HG03196 (cell line): ENCODE measurements around the gene AHCYL1.

Source experiments
- ATAC-seq: cut with Tn5 transposase; IDR thresholded peaks from one replicate; pipeline ENCODE4 v1.9.1; 2021; ENCODE audit not compliant: unreplicated experiment

The AHCYL1 gene

DNA sequence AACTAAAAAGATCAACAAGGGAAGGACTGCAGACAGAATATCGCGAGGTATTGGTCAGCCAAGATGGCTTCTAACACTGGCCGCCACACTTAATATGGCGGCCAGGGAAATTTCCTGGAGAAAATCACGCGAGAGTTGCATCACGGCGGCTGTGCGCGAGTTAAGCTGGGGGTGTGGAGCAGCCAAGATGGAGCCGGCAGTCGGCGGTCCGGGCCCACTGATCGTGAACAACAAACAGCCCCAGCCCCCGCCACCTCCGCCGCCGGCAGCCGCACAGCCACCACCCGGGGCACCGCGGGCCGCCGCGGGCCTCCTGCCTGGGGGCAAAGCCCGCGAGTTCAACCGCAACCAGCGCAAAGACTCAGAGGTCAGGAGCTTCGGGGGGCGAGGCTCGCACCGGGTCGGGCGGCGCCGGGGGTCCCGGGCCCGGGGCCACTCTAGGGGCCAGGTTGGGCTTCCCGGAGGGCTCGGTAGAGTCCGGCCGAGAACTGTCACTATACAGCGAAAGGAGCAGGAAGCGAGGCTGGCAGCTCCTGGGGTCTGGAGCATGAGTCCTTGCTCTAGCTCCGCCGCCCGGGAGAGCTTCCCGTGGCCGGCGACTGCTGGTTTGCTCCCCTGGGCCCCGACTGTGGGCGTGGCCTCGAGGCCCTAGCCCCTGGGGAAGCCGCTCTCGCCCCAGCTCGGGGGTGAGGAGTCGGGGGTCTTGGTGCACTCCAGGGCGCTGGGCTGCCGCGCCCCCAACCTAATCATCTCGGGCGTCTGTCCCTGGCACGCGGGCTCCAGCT lies 50.1 kb downstream of the AHCYL1 start, which contains the start of gene STRIP1:
STRIP1 (plus strand) TSS at position 174 of the 785 bp plus-strand sequence; CDS start at position 188, 14 bp downstream.
- ATAC-seq, result peak; percentile 89

DNA sequence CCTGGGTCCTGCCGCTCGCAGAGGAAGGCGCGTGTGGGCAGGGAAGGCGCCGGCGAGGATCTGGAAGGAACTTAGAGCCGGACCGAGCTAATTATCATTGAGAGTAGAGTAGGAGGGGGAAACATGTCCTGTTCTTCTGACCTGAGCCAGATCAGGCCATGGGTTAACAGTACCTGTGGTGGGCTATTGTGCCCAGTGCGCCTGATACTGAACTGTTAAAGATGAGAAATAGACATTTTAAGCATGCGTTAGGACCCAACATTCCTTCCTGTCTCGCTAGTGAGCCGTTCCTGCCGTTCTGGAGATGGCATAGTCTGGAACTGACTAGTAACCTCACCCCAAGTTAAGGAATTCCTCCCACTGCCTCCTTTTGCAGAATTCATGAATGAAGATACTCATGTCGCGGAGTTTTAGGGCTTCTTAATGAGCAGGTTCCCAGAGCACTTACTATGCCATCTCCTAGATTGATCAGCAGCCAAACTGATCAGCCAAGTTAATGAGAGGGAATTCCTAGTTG lies 50.7 kb downstream of the AHCYL1 start:
- no peak for ATAC-seq

DNA sequence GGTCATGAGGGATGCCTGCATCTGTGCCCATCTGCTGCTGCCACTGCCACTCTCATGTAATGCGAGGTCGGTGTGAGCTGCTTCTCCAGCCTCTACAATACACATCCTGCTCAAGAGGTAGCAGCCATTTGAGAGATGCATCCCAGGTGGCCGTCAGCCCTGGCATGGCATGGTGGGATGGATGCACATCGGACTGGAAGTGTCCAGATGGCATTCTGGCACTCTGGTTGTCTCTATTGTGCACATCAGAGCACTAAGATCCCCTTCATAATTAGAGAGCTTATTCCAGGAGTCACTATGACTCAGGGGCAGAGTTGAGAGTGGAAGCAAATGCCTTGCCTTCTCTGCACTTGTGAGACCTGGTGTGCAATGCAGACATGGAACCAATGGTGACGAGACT lies 53.7 kb downstream of the AHCYL1 start:
- ATAC-seq, result no peak

DNA sequence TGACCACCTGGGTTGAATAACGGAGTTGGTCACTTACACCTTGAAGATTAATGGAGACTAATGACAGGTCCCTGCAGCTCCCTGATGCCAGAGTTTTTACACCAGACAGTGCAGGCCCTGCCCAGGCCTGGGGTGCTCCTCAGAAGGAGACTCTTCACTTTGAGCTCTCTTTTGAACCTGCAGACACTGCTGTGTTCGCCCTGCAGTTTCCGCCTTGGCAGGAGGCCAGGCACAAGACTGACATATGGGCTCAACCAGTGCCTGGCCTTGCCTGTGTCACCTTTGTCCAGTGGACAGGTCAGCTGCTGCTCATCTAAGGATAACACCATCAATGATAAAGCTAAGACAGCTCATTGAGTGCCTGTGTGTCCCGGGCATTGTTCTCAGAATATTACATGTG lies 55.1 kb downstream of the AHCYL1 start:
- no peak for ATAC-seq

DNA sequence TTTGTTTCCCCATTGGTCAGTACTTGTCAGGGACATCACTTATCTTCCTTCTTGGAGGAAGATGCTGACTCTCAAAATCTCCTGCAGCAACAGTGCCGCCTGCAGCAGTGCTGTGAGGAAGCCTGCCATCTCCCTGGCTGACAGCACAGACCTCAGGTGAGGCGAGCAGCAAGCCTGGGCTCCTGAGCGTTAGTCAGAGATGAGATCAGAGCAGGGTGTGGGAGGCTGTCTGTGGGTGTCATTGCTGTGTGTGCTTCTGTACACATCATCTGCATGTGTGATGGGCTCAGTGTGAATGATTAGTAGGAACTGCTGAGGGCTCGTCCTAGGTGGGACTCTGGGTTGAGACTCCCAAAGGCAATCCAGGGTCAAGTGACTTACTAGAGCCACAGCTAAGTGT lies 56.0 kb downstream of the AHCYL1 start:
- ATAC-seq, result no peak

DNA sequence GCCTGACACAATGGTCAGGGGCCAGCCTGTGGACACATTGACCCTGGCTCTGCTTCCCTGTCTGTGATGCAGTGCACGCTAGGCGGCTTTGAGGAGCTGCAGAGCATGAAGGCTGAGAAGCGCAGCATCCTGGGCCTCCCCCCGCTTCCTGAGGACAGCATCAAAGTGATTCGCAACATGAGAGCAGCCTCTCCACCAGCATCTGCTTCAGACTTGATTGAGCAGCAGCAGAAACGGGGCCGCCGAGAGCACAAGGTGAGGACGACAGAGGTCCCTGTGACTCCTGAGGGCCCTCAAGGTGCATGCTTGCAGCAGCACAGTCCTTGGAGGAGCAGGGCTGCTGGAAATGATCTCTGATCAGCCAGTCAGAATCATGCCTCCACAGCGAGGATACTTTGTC lies 58.5 kb downstream of the AHCYL1 start:
- no peak for ATAC-seq

DNA sequence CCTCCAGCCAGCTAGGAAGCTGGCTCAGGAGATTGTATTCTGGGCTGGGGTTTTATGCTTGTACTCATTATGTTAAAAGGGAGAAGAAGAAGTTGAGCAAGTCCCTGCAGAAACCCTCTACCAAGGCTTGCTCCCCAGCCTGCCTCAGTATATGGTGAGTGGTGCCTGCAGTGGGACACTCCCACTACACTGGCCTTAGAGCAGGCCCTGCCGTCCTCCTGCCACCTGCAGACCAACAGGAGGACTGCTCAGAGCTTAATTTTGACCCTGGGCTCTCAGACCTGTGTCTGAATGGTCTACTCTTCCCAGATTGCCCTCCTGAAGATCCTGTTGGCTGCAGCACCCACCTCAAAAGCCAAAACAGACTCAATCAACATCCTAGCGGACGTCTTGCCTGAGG lies 62.9 kb downstream of the AHCYL1 start:
- ATAC-seq, result no peak

DNA sequence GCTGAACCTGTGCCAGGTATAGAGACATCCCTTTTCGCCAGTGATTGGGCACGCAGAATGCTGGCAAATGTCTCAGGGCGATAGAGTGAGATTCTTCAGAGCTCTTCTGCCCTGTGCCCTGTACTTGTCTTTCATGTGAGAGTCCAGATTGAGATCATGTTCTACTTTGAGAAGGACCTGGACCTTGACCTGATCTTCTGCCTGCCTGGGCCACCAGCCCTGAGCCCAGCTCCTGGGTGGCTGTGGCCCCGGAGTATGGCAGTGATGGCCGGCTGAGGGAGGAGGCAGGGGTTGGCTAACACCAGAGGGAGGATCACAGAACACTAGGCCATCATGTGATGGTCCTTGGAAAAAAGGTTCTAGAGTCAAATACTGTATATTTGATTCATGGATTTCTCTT lies 63.7 kb downstream of the AHCYL1 start:
- ATAC-seq, result no peak

DNA sequence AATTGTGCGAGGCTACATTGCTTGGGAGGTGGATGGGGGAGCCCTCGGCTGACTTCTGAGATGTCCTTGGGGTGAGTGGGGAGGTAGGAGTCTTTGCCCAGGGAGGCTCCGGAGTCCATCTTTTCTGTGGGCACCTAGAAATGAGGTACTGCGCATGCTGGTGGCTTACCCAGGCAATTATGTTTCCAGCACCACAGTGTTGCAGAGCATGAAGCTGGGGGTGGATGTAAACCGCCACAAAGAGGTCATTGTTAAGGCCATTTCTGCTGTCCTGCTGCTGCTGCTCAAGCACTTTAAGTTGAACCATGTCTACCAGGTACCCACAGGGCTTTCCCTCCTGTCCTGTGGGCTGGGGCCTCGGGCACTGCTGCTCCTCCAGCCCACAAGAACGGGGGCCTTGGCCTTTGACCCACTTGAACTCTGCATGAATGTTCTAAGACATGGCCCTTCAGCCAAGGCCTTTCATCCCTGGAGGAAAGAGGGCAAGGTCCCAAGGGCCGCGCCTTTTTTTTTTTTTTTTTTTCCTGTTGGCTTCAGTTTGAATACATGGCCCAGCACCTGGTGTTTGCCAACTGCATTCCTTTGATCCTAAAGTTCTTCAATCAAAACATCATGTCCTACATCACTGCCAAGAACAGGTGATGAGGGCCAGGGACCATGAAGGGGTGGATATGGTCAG lies 64.5 kb downstream of the AHCYL1 start:
- no peak for ATAC-seq

DNA sequence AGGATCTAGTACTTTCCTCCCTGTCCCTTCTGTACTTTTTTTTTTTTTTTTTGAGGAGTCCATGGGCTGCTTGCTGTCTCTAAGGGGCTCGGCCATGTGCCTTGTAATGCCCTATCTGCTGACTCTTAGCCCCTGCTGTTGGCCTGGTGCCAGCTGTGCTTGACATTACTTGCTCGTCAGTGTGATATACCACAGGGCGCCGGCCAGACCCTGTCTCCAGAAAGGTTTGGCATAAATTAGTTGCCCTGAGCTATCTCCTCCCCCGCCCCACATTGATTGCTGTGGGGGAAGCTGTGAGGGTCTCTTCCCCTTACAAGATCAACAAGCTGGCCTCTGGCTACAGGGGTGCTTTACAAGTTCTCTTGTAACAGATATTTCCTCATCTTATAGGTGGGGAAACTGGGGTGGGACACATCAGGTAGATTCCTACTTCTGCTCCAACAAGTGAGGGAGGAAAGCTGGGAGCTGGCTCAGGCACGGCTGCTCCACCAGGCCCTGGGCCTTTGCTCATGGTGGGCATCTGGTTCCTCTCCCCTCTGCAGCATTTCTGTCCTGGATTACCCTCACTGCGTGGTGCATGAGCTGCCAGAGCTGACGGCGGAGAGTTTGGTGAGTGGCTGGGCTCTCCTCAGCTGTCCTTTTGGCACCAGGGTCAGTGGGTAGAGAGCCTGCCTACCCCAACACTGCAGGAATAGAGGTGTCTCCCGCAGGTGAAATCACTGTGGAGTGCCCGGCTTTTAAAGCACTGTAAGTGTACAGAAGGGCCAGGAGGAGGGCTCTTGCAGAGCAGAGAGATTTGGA lies 65.4 kb downstream of the AHCYL1 start:
- ATAC-seq, result no peak

DNA sequence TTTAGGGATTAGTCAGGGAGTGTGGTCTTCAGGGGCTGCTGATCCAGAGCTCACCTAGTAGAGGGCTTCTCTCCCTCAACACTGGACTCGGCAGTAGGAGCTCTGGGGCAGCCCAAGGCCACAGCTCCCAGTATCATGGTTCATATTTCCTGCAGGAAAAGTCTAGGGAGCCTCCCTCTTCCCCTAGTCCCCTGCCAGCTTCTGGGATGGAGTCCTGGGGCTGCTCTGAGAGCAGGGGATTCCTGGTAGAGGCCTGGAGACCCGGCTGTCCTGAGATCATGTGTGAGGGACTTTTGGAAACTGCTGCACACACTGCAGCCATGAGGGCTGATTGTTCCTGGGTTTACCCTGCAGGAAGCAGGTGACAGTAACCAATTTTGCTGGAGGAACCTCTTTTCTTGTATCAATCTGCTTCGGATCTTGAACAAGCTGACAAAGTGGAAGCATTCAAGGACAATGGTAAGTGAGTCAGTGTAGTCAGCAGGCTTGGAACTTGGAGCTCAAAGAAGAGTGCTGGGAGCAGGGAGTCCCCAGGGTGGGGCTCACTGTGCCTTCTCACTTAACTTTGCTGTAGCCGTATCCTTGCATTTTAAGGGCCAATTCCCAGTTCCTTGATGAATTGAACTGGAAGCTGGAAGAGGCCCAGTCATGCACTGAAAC lies 66.2 kb downstream of the AHCYL1 start:
- no peak for ATAC-seq

DNA sequence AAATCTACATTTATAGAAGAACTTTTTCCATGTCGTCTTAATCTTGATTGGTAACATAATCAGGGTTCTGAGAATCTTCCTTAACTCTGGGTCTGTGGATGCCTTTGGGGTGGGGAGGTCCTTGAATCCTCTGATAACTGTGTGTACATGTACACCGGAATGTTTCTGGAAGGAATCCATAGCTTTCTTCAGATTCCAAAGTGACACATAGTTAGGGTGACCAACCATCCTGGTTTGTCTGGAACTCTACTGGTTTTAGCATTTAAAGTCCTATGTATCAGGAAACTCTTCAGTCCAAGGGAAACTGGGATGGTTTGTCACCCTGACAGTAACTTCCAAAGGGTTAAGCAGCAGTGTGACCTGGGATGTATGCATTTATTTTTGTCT lies 66.7 kb downstream of the AHCYL1 start:
- no peak for ATAC-seq

DNA sequence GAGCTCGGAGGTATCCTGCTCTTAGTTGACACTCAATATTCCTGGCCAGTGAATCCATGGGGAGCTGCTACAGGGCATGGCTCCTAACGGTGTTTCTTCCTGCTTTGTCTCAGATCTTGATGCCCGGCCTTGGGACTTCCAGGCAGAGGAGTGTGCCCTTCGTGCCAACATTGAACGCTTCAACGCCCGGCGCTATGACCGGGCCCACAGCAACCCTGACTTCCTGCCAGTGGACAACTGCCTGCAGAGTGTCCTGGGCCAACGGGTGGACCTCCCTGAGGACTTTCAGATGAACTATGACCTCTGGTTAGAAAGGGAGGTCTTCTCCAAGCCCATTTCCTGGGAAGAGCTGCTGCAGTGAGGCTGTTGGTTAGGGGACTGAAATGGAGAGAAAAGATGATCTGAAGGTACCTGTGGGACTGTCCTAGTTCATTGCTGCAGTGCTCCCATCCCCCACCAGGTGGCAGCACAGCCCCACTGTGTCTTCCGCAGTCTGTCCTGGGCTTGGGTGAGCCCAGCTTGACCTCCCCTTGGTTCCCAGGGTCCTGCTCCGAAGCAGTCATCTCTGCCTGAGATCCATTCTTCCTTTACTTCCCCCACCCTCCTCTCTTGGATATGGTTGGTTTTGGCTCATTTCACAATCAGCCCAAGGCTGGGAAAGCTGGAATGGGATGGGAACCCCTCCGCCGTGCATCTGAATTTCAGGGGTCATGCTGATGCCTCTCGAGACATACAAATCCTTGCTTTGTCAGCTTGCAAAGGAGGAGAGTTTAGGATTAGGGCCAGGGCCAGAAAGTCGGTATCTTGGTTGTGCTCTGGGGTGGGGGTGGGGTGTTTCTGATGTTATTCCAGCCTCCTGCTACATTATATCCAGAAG lies 69.2 kb downstream of the AHCYL1 start:
- ATAC-seq, result no peak

DNA sequence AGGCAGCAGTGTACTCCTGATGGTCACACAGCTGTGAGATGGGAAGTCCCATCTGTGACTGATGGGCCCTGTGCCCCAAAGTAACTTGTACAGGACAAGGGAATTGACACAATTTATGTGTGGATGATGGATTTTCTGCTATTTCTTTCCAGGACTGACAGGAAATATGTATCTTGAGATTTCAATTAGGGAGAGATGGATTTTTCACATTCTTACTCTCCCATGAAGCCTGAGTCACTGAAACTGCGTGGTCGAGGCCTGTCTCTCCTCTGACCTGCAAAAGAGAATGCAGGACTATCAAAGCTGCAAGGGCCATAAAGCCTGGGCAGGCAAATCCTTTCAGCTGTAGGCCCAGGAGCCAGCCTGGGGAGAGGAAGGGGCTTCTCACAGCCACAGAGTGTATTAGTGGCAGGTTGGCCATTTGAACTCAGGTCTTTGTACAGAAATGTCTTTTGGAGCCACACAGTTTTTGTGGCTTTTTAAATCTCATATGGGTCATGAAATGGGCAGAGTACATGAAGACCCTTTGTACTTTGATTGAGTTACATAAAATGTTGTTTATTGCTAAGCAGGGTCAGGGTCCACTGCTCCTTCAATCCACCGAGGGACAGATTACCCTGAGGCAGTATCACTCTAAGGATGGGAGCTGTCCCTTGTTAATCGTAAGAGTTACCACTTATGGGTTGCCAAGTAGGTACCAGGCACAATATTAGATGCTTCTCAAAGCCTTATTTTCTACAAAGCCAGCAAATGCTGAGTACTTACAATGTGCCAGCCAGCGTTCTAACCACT lies 71.1 kb downstream of the AHCYL1 start:
- no peak for ATAC-seq

DNA sequence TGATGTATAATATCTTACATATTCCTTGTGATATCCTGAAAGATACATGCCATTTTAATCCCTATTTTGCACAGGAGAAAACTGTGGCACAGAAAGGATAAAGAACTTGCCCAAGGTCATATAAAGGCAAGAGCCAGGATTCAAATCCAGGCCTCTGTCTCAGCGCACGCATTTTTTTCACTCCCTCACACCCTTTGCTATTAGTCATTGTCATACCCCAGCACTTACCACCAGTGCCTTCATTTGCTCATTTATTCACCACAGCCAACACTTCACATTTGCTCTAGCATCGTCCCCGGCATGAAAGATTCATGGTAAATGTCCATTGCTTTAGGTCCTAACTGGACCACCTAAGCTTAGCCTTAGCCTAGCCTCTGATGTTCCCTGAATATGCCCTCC lies 71.7 kb downstream of the AHCYL1 start:
- no peak for ATAC-seq

DNA sequence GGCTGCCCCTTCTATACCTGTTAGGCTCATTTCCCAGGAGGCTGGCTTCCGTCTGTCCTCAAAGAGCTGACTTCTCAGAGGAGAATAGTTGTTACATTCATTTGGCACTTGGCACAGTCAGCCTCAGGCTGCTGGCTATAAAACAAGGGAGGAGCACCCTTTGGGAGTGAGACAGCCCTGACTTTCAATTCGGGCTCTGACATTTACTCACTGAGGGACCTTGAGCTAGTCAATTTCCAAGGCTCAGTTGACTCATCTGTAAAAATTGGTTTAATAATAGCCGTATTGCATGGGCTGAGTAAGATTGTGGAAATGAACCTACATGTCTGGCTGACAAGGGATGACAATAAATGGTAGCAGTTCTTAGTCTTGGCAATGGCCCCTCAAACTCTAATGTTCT lies 72.2 kb downstream of the AHCYL1 start:
- no peak for ATAC-seq

DNA sequence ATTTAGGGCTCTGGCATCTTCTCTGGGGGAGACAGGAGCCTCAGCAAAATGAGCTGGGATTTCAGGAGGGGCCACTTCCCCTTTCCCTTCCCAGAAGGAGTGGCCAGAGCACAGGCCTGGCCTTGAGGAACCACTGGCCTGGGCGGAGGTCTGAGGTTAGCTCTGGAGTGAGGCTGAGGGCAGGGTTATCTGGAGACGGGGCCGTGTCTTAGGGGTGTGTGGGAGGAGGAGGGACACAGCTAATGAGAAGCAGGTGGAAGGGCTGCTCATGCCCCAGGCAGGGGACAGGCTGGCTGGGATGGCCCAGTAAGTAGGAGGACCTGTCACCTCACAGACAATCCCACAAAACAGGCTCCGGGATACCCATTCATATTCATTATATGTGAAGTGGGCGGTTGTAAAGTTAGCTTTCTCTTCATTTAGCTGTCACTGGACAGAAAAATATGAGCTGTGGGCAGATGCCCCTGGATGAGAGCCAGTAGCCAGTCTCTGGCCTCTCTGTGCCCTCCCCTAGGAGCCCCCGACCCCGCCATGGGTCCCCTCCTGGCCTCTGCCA lies 73.5 kb downstream of the AHCYL1 start:
- no peak for ATAC-seq

DNA sequence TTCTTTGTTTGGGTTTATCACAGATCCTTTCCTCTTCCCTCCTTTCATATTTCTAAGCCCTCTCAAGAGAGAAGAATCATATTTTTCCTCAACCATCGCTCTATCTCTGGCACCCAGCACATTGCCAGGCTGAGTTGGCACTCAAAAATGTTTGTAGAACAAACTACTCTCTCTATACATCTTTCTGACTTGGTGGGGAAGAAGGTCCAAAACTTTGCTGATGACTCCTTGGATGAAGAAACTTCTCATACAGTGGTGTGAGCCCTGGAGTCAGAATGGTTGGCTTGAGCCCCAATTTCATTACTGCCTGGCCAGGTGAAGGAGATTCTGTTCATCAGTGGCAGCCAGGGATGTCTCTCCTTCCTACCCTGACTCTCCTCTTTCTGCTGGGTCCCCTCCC lies 74.0 kb downstream of the AHCYL1 start:
- no peak for ATAC-seq
